ENCODE results near the gene CHD8. TPM values are rescaled to one million over a fixed set of nuclear protein-coding genes. Genes with fewer than 3 reads are reported as not detected.

The CHD8 gene
- total RNA-seq, 3 donors from 2014 or later, result 82.1 to 84.1 (median 84.1) TPM

DNA sequence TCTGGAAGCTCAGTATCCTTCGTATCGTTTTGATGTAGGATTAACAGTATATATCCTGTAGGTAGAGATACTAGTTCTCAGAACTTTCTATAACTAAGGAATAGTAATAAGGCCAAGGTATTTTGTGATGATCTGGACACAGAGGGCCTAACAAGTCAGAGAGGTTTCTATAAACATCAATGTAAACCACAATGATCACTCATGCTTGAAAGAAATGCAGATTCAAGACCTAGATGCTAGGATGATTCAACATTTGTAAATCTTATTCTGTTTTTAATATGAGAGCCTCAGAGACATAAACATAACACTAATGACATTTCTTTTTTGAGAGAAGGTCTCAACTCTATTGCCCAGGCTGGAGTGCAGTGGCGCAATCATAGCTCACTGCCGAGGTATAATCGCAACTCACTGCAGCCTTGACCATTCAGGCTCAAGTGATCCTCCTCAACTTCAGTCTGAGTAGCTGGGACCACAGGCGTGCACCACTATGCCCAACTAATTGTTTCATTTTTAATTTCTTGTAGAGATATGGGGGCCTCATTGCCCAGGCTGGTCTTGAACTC, 88.3 kb downstream of the CHD8 start:
- peaks cover 58% of the 10 kb centered on the region for H3K36me3 Mint-ChIP-seq (ENCODE audit: insufficient read depth)
- ATAC-seq (no peak), DNase-seq (no peak)
- no peaks in the 10 kb centered on the region for H3K4me1 Mint-ChIP-seq (ENCODE audit: low read depth)
- no peaks in the 10 kb centered on the region for H3K27me3 Mint-ChIP-seq (ENCODE audit: low read depth)
- H3K9me3 Mint-ChIP-seq, result no peaks in the 10 kb centered on the region
- H3K4me3 Mint-ChIP-seq, result no peak overlapping the region

DNA sequence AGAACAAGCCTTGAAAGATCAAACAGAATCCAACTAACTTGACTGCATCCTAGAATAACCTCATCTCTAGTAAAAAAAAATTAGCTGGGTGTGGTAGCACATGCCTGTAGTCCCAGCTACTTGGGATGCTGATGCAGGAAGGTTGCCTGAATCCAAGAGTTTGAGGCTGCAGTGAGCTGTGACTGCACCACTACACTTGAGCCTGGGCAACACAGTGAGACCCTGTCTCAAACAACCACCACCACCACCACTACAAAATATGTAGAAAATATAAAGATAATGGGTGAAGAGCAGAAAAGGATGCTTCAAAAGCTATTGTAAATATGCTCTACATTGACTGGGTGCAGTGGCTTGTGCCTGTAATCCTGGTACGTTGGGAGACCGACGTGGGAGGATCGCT, 99.4 kb downstream of the CHD8 start:
- ATAC-seq (no peak), DNase-seq (no peak)
- Mint-ChIP-seq H3K4me3 (no peak overlapping the region), H3K9me3 (no peaks in the 10 kb centered on the region), H3K4me1 (ENCODE audit: low read depth) (peaks cover 3% of the 10 kb centered on the region), H3K36me3 (ENCODE audit: insufficient read depth) (peaks cover 67% of the 10 kb centered on the region), H3K27me3 (ENCODE audit: low read depth) (no peaks in the 10 kb centered on the region)

- DNase-seq (no peak), ATAC-seq (no peak)
- Mint-ChIP-seq H3K36me3 (ENCODE audit: insufficient read depth) (peaks cover 51% of the 10 kb centered on the region), H3K9me3 (no peaks in the 10 kb centered on the region), H3K27me3 (ENCODE audit: low read depth) (no peaks in the 10 kb centered on the region), H3K4me1 (ENCODE audit: low read depth) (peaks cover 3% of the 10 kb centered on the region), H3K4me3 (no peak overlapping the region)
These were observed 103.3 kb downstream of the CHD8 start for GRCh38 chr14:21352587-21352986.

DNA sequence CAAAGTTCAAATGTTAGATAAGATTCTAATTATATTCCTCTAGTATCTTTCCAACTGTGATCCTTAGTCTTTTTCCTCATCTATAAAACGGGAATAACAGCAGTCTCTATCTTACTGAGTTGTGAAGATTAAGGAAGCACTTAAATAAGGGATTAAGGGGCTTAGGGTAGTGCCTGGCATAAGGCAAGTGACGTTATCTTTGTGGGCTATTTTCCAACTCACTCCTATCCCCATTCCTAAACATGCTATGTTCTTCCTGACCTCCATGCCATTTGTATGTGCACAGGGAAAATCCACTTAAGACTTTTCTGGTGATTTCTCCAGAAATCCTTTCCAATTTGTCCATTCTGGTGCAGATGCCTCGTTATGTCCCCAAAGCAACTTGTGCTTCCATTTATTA, 105.4 kb downstream of the CHD8 start:
- no peak overlapping the region for H3K4me3 Mint-ChIP-seq
- no peaks in the 10 kb centered on the region for H3K27me3 Mint-ChIP-seq (ENCODE audit: low read depth)
- H3K9me3 Mint-ChIP-seq, result no peaks in the 10 kb centered on the region
- ATAC-seq (no peak), DNase-seq (no peak)
- H3K36me3 Mint-ChIP-seq (ENCODE audit: insufficient read depth), result peaks cover 42% of the 10 kb centered on the region
- H3K4me1 Mint-ChIP-seq (ENCODE audit: low read depth), result peaks cover 3% of the 10 kb centered on the region

GRCh38 chr14:21347201-21347600, 108.7 kb downstream of the CHD8 start:
- Mint-ChIP-seq H3K4me1 (ENCODE audit: low read depth) (peaks cover 4% of the 10 kb centered on the region), H3K9me3 (no peaks in the 10 kb centered on the region), H3K27me3 (ENCODE audit: low read depth) (no peaks in the 10 kb centered on the region), H3K4me3 (no peak overlapping the region), H3K36me3 (ENCODE audit: insufficient read depth) (peaks cover 15% of the 10 kb centered on the region)
- no peak for DNase-seq
- no peak for ATAC-seq

DNA sequence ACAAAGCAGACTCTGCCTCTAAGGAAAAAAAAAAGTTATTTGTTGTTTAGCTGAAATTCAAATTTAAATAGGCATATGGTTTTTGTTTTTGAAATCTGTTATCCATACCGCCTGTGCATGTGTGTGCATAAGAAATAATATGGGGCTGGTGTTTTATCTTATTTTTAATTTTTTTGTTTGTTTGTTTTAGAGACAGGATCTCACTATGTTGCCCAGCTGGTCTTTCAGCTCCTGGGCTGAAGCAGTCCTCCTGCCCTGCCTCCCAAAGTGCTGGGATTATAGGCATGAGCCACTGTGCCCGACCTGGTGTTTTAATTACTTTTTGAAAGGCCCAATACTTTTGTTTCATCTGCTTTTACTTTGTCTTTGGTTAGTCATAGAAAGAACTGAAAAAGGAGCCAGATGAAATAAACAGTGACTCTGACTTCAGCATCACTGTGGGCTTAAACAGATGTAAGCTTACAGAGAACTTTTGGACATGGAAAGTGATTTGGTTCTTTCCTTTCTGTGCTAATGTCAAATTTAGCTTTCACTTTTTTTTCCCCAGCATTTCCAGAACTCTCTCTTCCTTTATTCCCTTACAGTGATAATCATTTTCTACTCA, 109.3 kb downstream of the CHD8 start:
- Mint-ChIP-seq H3K4me3 (no peak overlapping the region), H3K27me3 (ENCODE audit: low read depth) (no peaks in the 10 kb centered on the region), H3K36me3 (ENCODE audit: insufficient read depth) (peaks cover 9% of the 10 kb centered on the region), H3K9me3 (no peaks in the 10 kb centered on the region), H3K4me1 (ENCODE audit: low read depth) (peaks cover 4% of the 10 kb centered on the region)
- ATAC-seq, result no peak
- no peak for DNase-seq

GRCh38 chr14:21343035-21343794, 112.7 kb downstream of the CHD8 start:
- H3K36me3 Mint-ChIP-seq (ENCODE audit: insufficient read depth), result no peaks in the 10 kb centered on the region
- no peaks in the 10 kb centered on the region for H3K9me3 Mint-ChIP-seq
- no peak overlapping the region for H3K4me3 Mint-ChIP-seq
- DNase-seq (no peak), ATAC-seq (no peak)
- H3K27me3 Mint-ChIP-seq (ENCODE audit: low read depth), result no peaks in the 10 kb centered on the region
- H3K4me1 Mint-ChIP-seq (ENCODE audit: low read depth), result peaks cover 4% of the 10 kb centered on the region

Other genes with a start within 250 kb of the CHD8 start
- 1,000 to 10,000 TPM; 1,181 to 1,256 (median 1,185) TPM for gene HNRNPC, start 186.7 kb downstream of the CHD8 start, total RNA-seq
- under 1 TPM in 2 of 3 donors, not detected in 1; 0.08 to 0.35 TPM for gene RPGRIP1, start 176.0 kb downstream of the CHD8 start, total RNA-seq
- gene SUPT16H, start 72.1 kb downstream of the CHD8 start, total RNA-seq, result 100 to 1,000 TPM; 166 to 187 (median 173) TPM
- 10 to 100 TPM; 25.4 to 30.3 (median 25.9) TPM for gene RAB2B, start 20.8 kb upstream of the CHD8 start, total RNA-seq
- gene TOX4, start 21.1 kb upstream of the CHD8 start, total RNA-seq, result 10 to 100 TPM; 76.8 to 97.1 (median 92.6) TPM
- 10 to 100 TPM; 45.0 to 47.7 (median 45.0) TPM for gene METTL3, start 55.2 kb upstream of the CHD8 start, total RNA-seq
- gene SALL2, start 70.2 kb upstream of the CHD8 start, total RNA-seq, result 1 to 10 TPM; 1.4 to 1.8 (median 1.4) TPM
- gene OR10G3, start 124.0 kb upstream of the CHD8 start, total RNA-seq, result not detected
- not detected for gene OR10G2, start 178.8 kb upstream of the CHD8 start, total RNA-seq
- gene OR4E2, start 197.7 kb upstream of the CHD8 start, total RNA-seq, result not detected
- not detected for gene OR4E1, start 217.7 kb upstream of the CHD8 start, total RNA-seq

All from activated T-cell treated with anti-CD3 and anti-CD28 coated beads, Interleukin-2, amount 50 U/mL, for 4 hours (primary cell).